ENCODE measurements around the gene DCAF6. TPM values are rescaled to one million over a fixed set of nuclear protein-coding genes. Genes with fewer than 3 reads are reported as not detected.

The DCAF6 gene
- total and polyA plus RNA-seq, 3 experiments from 2014 or later: 15.4 to 24.9 (median 24.8) TPM

GRCh38 chr1:168098534-168099320 is 162.2 kb downstream of the DCAF6 start:
- Histone ChIP-seq H3K9me3 (ENCODE audit: low read length) (no peaks in the 10 kb centered on the region), H3K27ac (ENCODE audit: low read depth, low read length) (no peak overlapping the region), H3K36me3 (ENCODE audit: insufficient read depth, low read length) (no peaks in the 10 kb centered on the region), H3K4me1 (ENCODE audit: insufficient read depth, low read length) (no peaks in the 10 kb centered on the region), H3K4me3 (ENCODE audit: low read length) (no peak overlapping the region), H3K27me3 (ENCODE audit: insufficient read depth, low read length, poor library complexity, severe bottlenecking) (no peaks in the 10 kb centered on the region)
- CTCF ChIA-PET: interaction anchor here (1.4 kb wide), 1 partner anchor 16 kb away, joined by 5 read pairs; no protein-coding TSS in a partner anchor
- no peaks in the 10 kb centered on the region for H3K4me1 Mint-ChIP-seq
- H3K9me3 Mint-ChIP-seq: no peaks in the 10 kb centered on the region
- no peak for DNase-seq
- H3K27me3 Mint-ChIP-seq: peaks cover 5 to 12% of the 10 kb centered on the region in 2 donors
- POLR2A ChIA-PET: no interaction called here
- H3K4me3 Mint-ChIP-seq: no peak overlapping the region
- peak overlapping the region in 1 of 8 donors; percentile 9 for H3K27ac Mint-ChIP-seq
- H3K36me3 Mint-ChIP-seq: no peaks in the 10 kb centered on the region

GRCh38 chr1:168099337-168099801 is 162.9 kb downstream of the DCAF6 start:
- no peaks in the 10 kb centered on the region for H3K4me1 Mint-ChIP-seq
- H3K27ac ChIP-seq (ENCODE audit: low read depth, low read length): no peak overlapping the region
- H3K9me3 ChIP-seq (ENCODE audit: low read length): no peaks in the 10 kb centered on the region
- H3K4me3 ChIP-seq (ENCODE audit: low read length): no peak overlapping the region
- H3K36me3 ChIP-seq (ENCODE audit: insufficient read depth, low read length): no peaks in the 10 kb centered on the region
- no peaks in the 10 kb centered on the region for H3K9me3 Mint-ChIP-seq
- H3K27me3 ChIP-seq (ENCODE audit: insufficient read depth, low read length, poor library complexity, severe bottlenecking): no peaks in the 10 kb centered on the region
- POLR2A ChIA-PET: no interaction called here
- no peaks in the 10 kb centered on the region for H3K36me3 Mint-ChIP-seq
- CTCF ChIA-PET: no interaction called here
- H3K27me3 Mint-ChIP-seq: peaks cover 7 to 11% of the 10 kb centered on the region in 2 donors
- no peak overlapping the region for H3K27ac Mint-ChIP-seq
- no peak for DNase-seq
- no peaks in the 10 kb centered on the region for H3K4me1 ChIP-seq (ENCODE audit: insufficient read depth, low read length)
- H3K4me3 Mint-ChIP-seq: no peak overlapping the region

GRCh38 chr1:168100315-168101002 is 164.0 kb downstream of the DCAF6 start:
- no peak overlapping the region for H3K4me3 ChIP-seq (ENCODE audit: low read length)
- CTCF ChIA-PET: no interaction called here
- Mint-ChIP-seq H3K9me3 (no peaks in the 10 kb centered on the region), H3K36me3 (no peaks in the 10 kb centered on the region), H3K27ac (no peak overlapping the region), H3K27me3 (peaks cover 7 to 17% of the 10 kb centered on the region in 2 donors), H3K4me3 (no peak overlapping the region), H3K4me1 (no peaks in the 10 kb centered on the region)
- no peaks in the 10 kb centered on the region for H3K27me3 ChIP-seq (ENCODE audit: insufficient read depth, low read length, poor library complexity, severe bottlenecking)
- H3K27ac ChIP-seq (ENCODE audit: low read depth, low read length): no peak overlapping the region
- no peaks in the 10 kb centered on the region for H3K36me3 ChIP-seq (ENCODE audit: insufficient read depth, low read length)
- POLR2A ChIA-PET: no interaction called here
- DNase-seq: no peak
- no peaks in the 10 kb centered on the region for H3K9me3 ChIP-seq (ENCODE audit: low read length)
- no peaks in the 10 kb centered on the region for H3K4me1 ChIP-seq (ENCODE audit: insufficient read depth, low read length)

GRCh38 chr1:168101336-168101735 is 164.9 kb downstream of the DCAF6 start:
- peaks cover 9 to 17% of the 10 kb centered on the region in 2 donors for H3K27me3 Mint-ChIP-seq
- H3K4me3 Mint-ChIP-seq: no peak overlapping the region
- H3K36me3 Mint-ChIP-seq: no peaks in the 10 kb centered on the region
- Histone ChIP-seq H3K4me3 (ENCODE audit: low read length) (no peak overlapping the region), H3K27ac (ENCODE audit: low read depth, low read length) (no peak overlapping the region), H3K4me1 (ENCODE audit: insufficient read depth, low read length) (no peaks in the 10 kb centered on the region), H3K9me3 (ENCODE audit: low read length) (no peaks in the 10 kb centered on the region), H3K36me3 (ENCODE audit: insufficient read depth, low read length) (no peaks in the 10 kb centered on the region), H3K27me3 (ENCODE audit: insufficient read depth, low read length, poor library complexity, severe bottlenecking) (no peaks in the 10 kb centered on the region)
- DNase-seq: no peak
- H3K9me3 Mint-ChIP-seq: no peaks in the 10 kb centered on the region
- H3K4me1 Mint-ChIP-seq: no peaks in the 10 kb centered on the region
- CTCF ChIA-PET: no interaction called here
- POLR2A ChIA-PET: no interaction called here
- no peak overlapping the region for H3K27ac Mint-ChIP-seq

- Mint-ChIP-seq H3K9me3 (no peaks in the 10 kb centered on the region), H3K36me3 (no peaks in the 10 kb centered on the region), H3K27ac (no peak overlapping the region), H3K4me1 (no peaks in the 10 kb centered on the region), H3K27me3 (peaks cover 9 to 17% of the 10 kb centered on the region in 2 donors), H3K4me3 (no peak overlapping the region)
- Histone ChIP-seq H3K27me3 (ENCODE audit: insufficient read depth, low read length, poor library complexity, severe bottlenecking) (no peaks in the 10 kb centered on the region), H3K4me1 (ENCODE audit: insufficient read depth, low read length) (no peaks in the 10 kb centered on the region), H3K4me3 (ENCODE audit: low read length) (no peak overlapping the region), H3K36me3 (ENCODE audit: insufficient read depth, low read length) (no peaks in the 10 kb centered on the region), H3K27ac (ENCODE audit: low read depth, low read length) (no peak overlapping the region), H3K9me3 (ENCODE audit: low read length) (no peaks in the 10 kb centered on the region)
- ChIA-PET POLR2A (no interaction called here), CTCF (interaction anchor here (1.6 kb wide), 1 partner anchor 20 kb away, joined by 4 read pairs; no protein-coding TSS in a partner anchor)
- DNase-seq: no peak
Observed at GRCh38 chr1:168102487-168102886, 166.0 kb downstream of the DCAF6 start.

GRCh38 chr1:168104535-168104934 is 168.1 kb downstream of the DCAF6 start:
- H3K4me1 Mint-ChIP-seq: no peaks in the 10 kb centered on the region

GRCh38 chr1:168105846-168106245 is 169.4 kb downstream of the DCAF6 start:
- H3K9me3 Mint-ChIP-seq: no peaks in the 10 kb centered on the region
- H3K27me3 ChIP-seq (ENCODE audit: insufficient read depth, low read length, poor library complexity, severe bottlenecking): no peaks in the 10 kb centered on the region
- ChIA-PET CTCF (no interaction called here), POLR2A (no interaction called here)
- H3K4me3 ChIP-seq (ENCODE audit: low read length): no peak overlapping the region
- no peak for DNase-seq
- H3K9me3 ChIP-seq (ENCODE audit: low read length): no peaks in the 10 kb centered on the region
- H3K36me3 Mint-ChIP-seq: no peaks in the 10 kb centered on the region
- H3K27me3 Mint-ChIP-seq: peaks cover 8 to 17% of the 10 kb centered on the region in 2 donors
- H3K4me1 ChIP-seq (ENCODE audit: insufficient read depth, low read length): no peaks in the 10 kb centered on the region
- H3K4me3 Mint-ChIP-seq: no peak overlapping the region
- no peaks in the 10 kb centered on the region for H3K36me3 ChIP-seq (ENCODE audit: insufficient read depth, low read length)
- H3K4me1 Mint-ChIP-seq: no peaks in the 10 kb centered on the region
- H3K27ac Mint-ChIP-seq: no peak overlapping the region
- H3K27ac ChIP-seq (ENCODE audit: low read depth, low read length): no peak overlapping the region

More at GRCh38 chr1:168104535-168104934, 168.1 kb downstream of the DCAF6 start:
- CTCF ChIA-PET: no interaction called here
- Mint-ChIP-seq H3K4me3 (no peak overlapping the region), H3K36me3 (no peaks in the 10 kb centered on the region), H3K9me3 (no peaks in the 10 kb centered on the region), H3K27me3 (peaks cover 6 to 17% of the 10 kb centered on the region in 2 donors), H3K27ac (no peak overlapping the region)
- Histone ChIP-seq H3K36me3 (ENCODE audit: insufficient read depth, low read length) (no peaks in the 10 kb centered on the region), H3K27me3 (ENCODE audit: insufficient read depth, low read length, poor library complexity, severe bottlenecking) (no peaks in the 10 kb centered on the region), H3K9me3 (ENCODE audit: low read length) (no peaks in the 10 kb centered on the region), H3K4me3 (ENCODE audit: low read length) (no peak overlapping the region), H3K27ac (ENCODE audit: low read depth, low read length) (no peak overlapping the region), H3K4me1 (ENCODE audit: insufficient read depth, low read length) (no peaks in the 10 kb centered on the region)
- DNase-seq: no peak
- POLR2A ChIA-PET: no interaction called here

- H3K27ac Mint-ChIP-seq: no peak overlapping the region
- Histone ChIP-seq H3K9me3 (ENCODE audit: low read length) (no peaks in the 10 kb centered on the region), H3K36me3 (ENCODE audit: insufficient read depth, low read length) (no peaks in the 10 kb centered on the region), H3K27ac (ENCODE audit: low read depth, low read length) (no peak overlapping the region), H3K4me3 (ENCODE audit: low read length) (no peak overlapping the region), H3K27me3 (ENCODE audit: insufficient read depth, low read length, poor library complexity, severe bottlenecking) (no peaks in the 10 kb centered on the region), H3K4me1 (ENCODE audit: insufficient read depth, low read length) (no peaks in the 10 kb centered on the region)
- ChIA-PET POLR2A (no interaction called here), CTCF (no interaction called here)
- H3K9me3 Mint-ChIP-seq: no peaks in the 10 kb centered on the region
- no peak for DNase-seq
- H3K27me3 Mint-ChIP-seq: peaks cover 8 to 17% of the 10 kb centered on the region in 2 donors
- H3K36me3 Mint-ChIP-seq: no peaks in the 10 kb centered on the region
- H3K4me3 Mint-ChIP-seq: no peak overlapping the region
- no peaks in the 10 kb centered on the region for H3K4me1 Mint-ChIP-seq
Observed at GRCh38 chr1:168106274-168106673, 169.8 kb downstream of the DCAF6 start.
